Left cardiac atrium (tissue), 4 donors: ENCODE measurements around the gene FCAMR. TPM values are rescaled to one million over a fixed set of nuclear protein-coding genes. Genes with fewer than 3 reads are reported as not detected.
"Not testable (repeated sequence)": the region's sequence is repeated elsewhere in the genome, so short reads cannot be mapped to it uniquely, and the experiment has no call there.

Source experiments
- ATAC-seq, 2 donors: fragments of 200-7000 bp; cut with Tn5 transposase; one replicate each; pipeline ENCODE4 v1.9.1; 2020; ENCODE audit warnings: mild to moderate bottlenecking in 2 of 2, moderate library complexity in 2 of 2
- DNase-seq: peaks from one replicate; pipeline ENCODE4 v3.0.0-alpha.2; 2020
- intact Hi-C, 2 donors: fragments of 100-400 bp; cut with DNase I; formaldehyde crosslinking; loops; one replicate each; pipeline versions ENCODE4 v1.14.1 to v1.15.1; 2022 to 2023
- total RNA-seq, 2 donors: library from RNA; stranded (reverse); fragmentation: NEBNext Ultra II Directional; extraction: Animal tissue kit (Norgen Biotek cat#: 25700); gene quantifications; one replicate each; pipeline ENCODE4 v1.2.1, GENCODE V29; 2021
- donor health status: DM: no; HTN: yes; CAD: no.
- donor health status: DM: no; HTN: yes; CAD: no; lungs with severe emphysema.
- donor health status: DM: yes; HTN: yes; CAD: no.
- donor health status: Dilated cardiomyopathy.

FCAMR gene
- total RNA-seq, 2 donors from 2014 or later = not detected

GRCh38 chr1:206941766-206942418 lies 28.4 kb downstream of the FCAMR start:
- intact Hi-C loops = no loop called here
- peak in 1 of 2 donors; percentile 67 for ATAC-seq

GRCh38 chr1:206940588-206940936 lies 29.7 kb downstream of the FCAMR start:
- ATAC-seq (no peak), DNase-seq (no peak)
- intact Hi-C loops = no loop called here

More at GRCh38 chr1:206941766-206942418, 28.4 kb downstream of the FCAMR start:
- DNase-seq = no peak

GRCh38 chr1:206939841-206940587 lies 30.2 kb downstream of the FCAMR start:
- no peak for ATAC-seq
- no peak for DNase-seq
- intact Hi-C loops = no loop called here

GRCh38 chr1:206939131-206939530 lies 31.1 kb downstream of the FCAMR start:
- no peak for ATAC-seq
- intact Hi-C loops = no loop called here
- DNase-seq = no peak

GRCh38 chr1:206937425-206937824 lies 32.8 kb downstream of the FCAMR start:
- DNase-seq (no peak), ATAC-seq (no peak)
- intact Hi-C loops = no loop called here

GRCh38 chr1:206935491-206936067 lies 34.7 kb downstream of the FCAMR start:
- peak in 1 of 2 donors; percentile 44 for ATAC-seq
- no peak for DNase-seq
- intact Hi-C loops = no loop called here

- peak; percentile 35 for DNase-seq
- peak in 1 of 2 donors; percentile 33 for ATAC-seq
- intact Hi-C loops = no loop called here
Measured at GRCh38 chr1:206933333-206933945, 36.8 kb downstream of the FCAMR start.

GRCh38 chr1:206932177-206932576 lies 38.1 kb downstream of the FCAMR start:
- intact Hi-C loops = no loop called here
- DNase-seq (no peak), ATAC-seq (no peak)

- DNase-seq = no peak
- intact Hi-C loops = no loop called here
- ATAC-seq = no peak
Measured at GRCh38 chr1:206931709-206932108, 38.6 kb downstream of the FCAMR start.

- no peak for DNase-seq
- intact Hi-C loops = no loop called here
- no peak for ATAC-seq
Measured at GRCh38 chr1:206930210-206930798, 40.0 kb downstream of the FCAMR start.

- DNase-seq (no peak), ATAC-seq (no peak)
- intact Hi-C loops = no loop called here
Measured at GRCh38 chr1:206929524-206929923, 40.7 kb downstream of the FCAMR start.

GRCh38 chr1:206926286-206926685 lies 44.0 kb downstream of the FCAMR start:
- DNase-seq (no peak), ATAC-seq (no peak)
- intact Hi-C loops = no loop called here

- peak; percentile 55 to 64 for ATAC-seq
- intact Hi-C loops = no loop called here
- DNase-seq = peak; percentile 53
Measured at GRCh38 chr1:206925106-206925736, 45.0 kb downstream of the FCAMR start.

- DNase-seq (no peak), ATAC-seq (no peak)
- intact Hi-C loops = no loop called here
Measured at GRCh38 chr1:206924592-206925105, 45.6 kb downstream of the FCAMR start.

GRCh38 chr1:206923961-206924557 lies 46.2 kb downstream of the FCAMR start:
- DNase-seq, intact Hi-C loops: not testable (repeated sequence)
- ATAC-seq = peak in 1 of 2 donors; percentile 27

GRCh38 chr1:206923009-206923960 lies 47.0 kb downstream of the FCAMR start:
- no peak for DNase-seq
- intact Hi-C loops = no loop called here
- ATAC-seq = peak in 1 of 2 donors; percentile 69

GRCh38 chr1:206922524-206922923 lies 47.7 kb downstream of the FCAMR start:
- intact Hi-C loops = no loop called here
- DNase-seq (no peak), ATAC-seq (no peak)
